HepG2 (cell line): ENCODE results near the gene PPP1R12C. TPM values are rescaled to one million over a fixed set of nuclear protein-coding genes. Genes with fewer than 3 reads are reported as not detected.

ENCODE experiments used
- KDM2A ChIP-seq: sonication (generic); formaldehyde crosslinking; IDR thresholded peaks from 2 replicates; pipeline ENCODE4 v1.4.0; 2020; ENCODE audit warnings: low read depth, missing genetic modification reagents, borderline replicate concordance
- NFKB2 ChIP-seq: sonication (generic); formaldehyde crosslinking; IDR thresholded peaks from 2 replicates; pipeline ENCODE4 v1.4.0; 2020; ENCODE audit warnings: missing genetic modification reagents, borderline replicate concordance
- SMAD3 ChIP-seq: sonication (generic); formaldehyde crosslinking; IDR thresholded peaks from 2 replicates; pipeline ENCODE4 v1.4.0; 2020; ENCODE audit warnings: missing genetic modification reagents
- SP1 ChIP-seq, 2 experiments: fragments of 450-650 bp in 1 of 2; sonication (generic) in 1 of 2; formaldehyde crosslinking in 1 of 2; IDR thresholded peaks; 2 replicates each; pipeline versions ENCODE4 v1.4.0 to v1.6.1; 2016 to 2020; ENCODE audit warnings: missing genetic modification reagents in 1 of 2
- SUZ12 ChIP-seq: fragments of 150-350 bp; IDR thresholded peaks from 2 replicates; pipeline ENCODE4 v1.6.1; 2014; ENCODE audit warnings: low read depth, low read length
- XBP1 ChIP-seq: sonication (generic); formaldehyde crosslinking; IDR thresholded peaks from 2 replicates; pipeline ENCODE4 v1.5.0; 2020; ENCODE audit warnings: missing genetic modification reagents
- ZBTB7B ChIP-seq: sonication (generic); formaldehyde crosslinking; IDR thresholded peaks from 2 replicates; pipeline ENCODE4 v1.4.0; 2020; ENCODE audit warnings: missing genetic modification reagents
- ZNF543 ChIP-seq: sonication (generic); formaldehyde crosslinking; IDR thresholded peaks from 2 replicates; pipeline ENCODE4 v1.4.0; 2020; ENCODE audit warnings: mild to moderate bottlenecking, missing genetic modification reagents
- ZNF816 ChIP-seq: sonication (generic); formaldehyde crosslinking; IDR thresholded peaks from 2 replicates; pipeline ENCODE4 v1.8.0; 2022; ENCODE audit warnings: missing genetic modification reagents, mild to moderate bottlenecking, borderline replicate concordance
- polyA plus RNA-seq, 8 experiments: library from polyadenylated mRNA; depleted of rRNA in 3 of 8; stranded (reverse) in 7 of 8; unstranded in 1 of 8; fragments of >200 nt; fragmentation: Illumina TruSeq in 4 of 8; extraction: Trizol in 4 of 8; gene quantifications; 2 replicates each; pipeline versions ENCODE4 v1.2.1 to v1.2.3, GENCODE V29; 2011 to 2016; ENCODE audit warnings: low read depth in 4 of 8, missing spikeins in 1 of 8, mixed read lengths in 1 of 8; ENCODE audit not compliant: insufficient read depth in 1 of 8
- total RNA-seq, 5 experiments: library from RNA; depleted of rRNA; stranded (reverse); fragments of >200 nt; fragmentation: Illumina TruSeq; extraction: Trizol; gene quantifications; 2 replicates each; pipeline ENCODE4 v1.2.3, GENCODE V29; 2016; ENCODE audit warnings: low read depth in 1 of 5
- TF ChIP-seq, protein P1 (sequence below): sonication (generic); formaldehyde crosslinking; IDR thresholded peaks from 2 replicates; pipeline ENCODE4 v1.8.0; 2022; ENCODE audit warnings: missing genetic modification reagents, low read depth, mild to moderate bottlenecking, borderline replicate concordance
- TF ChIP-seq, protein P2 (sequence below): sonication (generic); formaldehyde crosslinking; IDR thresholded peaks from 2 replicates; pipeline ENCODE4 v1.4.0; 2020; ENCODE audit warnings: missing genetic modification reagents
- TF ChIP-seq, protein P3 (sequence below): IDR thresholded peaks from 2 replicates; pipeline ENCODE4 v1.6.1; 2016; ENCODE audit warnings: missing compliant biosample characterization, missing genetic modification reagents, borderline replicate concordance
- TF ChIP-seq, protein P4 (sequence below): sonication (generic); formaldehyde crosslinking; conservative IDR thresholded peaks from 2 replicates; pipeline ENCODE4 v1.4.0; 2020; ENCODE audit warnings: missing genetic modification reagents
- TF ChIP-seq, protein P5 (sequence below): sonication (generic); formaldehyde crosslinking; IDR thresholded peaks from 2 replicates; pipeline ENCODE4 v1.4.0; 2020; ENCODE audit warnings: missing genetic modification reagents
- TF ChIP-seq, protein P6 (sequence below): sonication (generic); formaldehyde crosslinking; IDR thresholded peaks from 2 replicates; pipeline ENCODE4 v1.4.0; 2020; ENCODE audit warnings: mild to moderate bottlenecking, missing genetic modification reagents
- TF ChIP-seq, protein P7 (sequence below): sonication (generic); formaldehyde crosslinking; IDR thresholded peaks from 2 replicates; pipeline ENCODE4 v1.4.0; 2020; ENCODE audit warnings: missing genetic modification reagents

The PPP1R12C gene
- total and polyA plus RNA-seq, 2 of the 13 experiments (the other 11 are each of a cell fraction or from before 2014, with no cell fraction given): 29.7 to 30.3 TPM

DNA sequence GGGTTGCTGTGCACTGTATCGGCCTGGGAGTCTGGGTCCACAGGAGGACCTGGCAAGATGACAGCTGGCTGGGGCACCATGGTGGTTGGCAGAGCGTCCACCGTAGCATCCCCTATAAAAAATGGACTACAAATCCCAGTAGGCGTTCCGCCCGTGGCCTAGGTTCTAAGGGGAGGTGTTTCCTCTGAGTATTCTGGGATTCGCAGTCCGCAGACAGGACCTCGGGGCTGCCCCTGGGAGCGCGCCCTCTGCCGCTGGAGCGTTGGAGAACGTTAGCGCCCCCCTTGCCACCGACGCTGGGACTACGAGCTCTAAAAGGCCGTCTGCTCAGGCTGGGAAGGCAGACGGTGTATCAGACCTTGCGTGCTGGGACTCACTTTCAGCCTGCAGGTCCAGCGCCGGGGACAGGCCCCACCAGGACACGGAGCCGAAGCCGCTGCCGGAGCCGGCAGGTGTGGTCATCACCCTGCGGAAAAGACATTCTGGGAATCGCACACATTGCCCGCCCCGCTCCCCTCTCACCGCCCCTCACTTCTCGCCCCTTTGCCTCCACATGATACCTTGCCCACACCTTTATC, 48.6 kb upstream of the PPP1R12C start (continued):
- no peak for TF ChIP-seq ZNF543 (CRISPR knock-in tag)
- TF ChIP-seq, protein P1, sequence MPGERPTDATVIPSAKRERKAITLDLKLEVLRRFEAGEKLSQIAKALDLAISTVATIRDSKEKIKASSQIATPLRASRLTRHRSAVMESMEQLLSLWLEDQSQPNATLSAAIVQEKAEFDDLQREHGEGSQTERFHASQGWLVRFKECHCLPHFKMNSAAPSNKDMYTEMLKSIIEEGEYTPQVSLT (CRISPR knock-in tag): no peak
- no peak for TF ChIP-seq XBP1 (CRISPR knock-in tag)
- TF ChIP-seq, protein P2, sequence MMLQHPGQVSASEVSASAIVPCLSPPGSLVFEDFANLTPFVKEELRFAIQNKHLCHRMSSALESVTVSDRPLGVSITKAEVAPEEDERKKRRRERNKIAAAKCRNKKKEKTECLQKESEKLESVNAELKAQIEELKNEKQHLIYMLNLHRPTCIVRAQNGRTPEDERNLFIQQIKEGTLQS (CRISPR knock-in tag): no peak
- TF ChIP-seq, protein P3, sequence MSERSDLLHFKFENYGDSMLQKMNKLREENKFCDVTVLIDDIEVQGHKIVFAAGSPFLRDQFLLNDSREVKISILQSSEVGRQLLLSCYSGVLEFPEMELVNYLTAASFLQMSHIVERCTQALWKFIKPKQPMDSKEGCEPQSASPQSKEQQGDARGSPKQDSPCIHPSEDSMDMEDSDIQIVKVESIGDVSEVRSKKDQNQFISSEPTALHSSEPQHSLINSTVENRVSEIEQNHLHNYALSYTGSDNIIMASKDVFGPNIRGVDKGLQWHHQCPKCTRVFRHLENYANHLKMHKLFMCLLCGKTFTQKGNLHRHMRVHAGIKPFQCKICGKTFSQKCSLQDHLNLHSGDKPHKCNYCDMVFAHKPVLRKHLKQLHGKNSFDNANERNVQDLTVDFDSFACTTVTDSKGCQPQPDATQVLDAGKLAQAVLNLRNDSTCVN (CRISPR knock-in tag): no peak
- no peak for TF ChIP-seq SP1 (IDR thresholded peaks at IDR 0.05)
- peak; percentile 55; the same call in 1 of the 2 replicates for TF ChIP-seq SP1 (CRISPR knock-in tag; IDR thresholded peaks at IDR 0.05)
- TF ChIP-seq ZBTB7B (CRISPR knock-in tag): peak; percentile 76
- no peak for TF ChIP-seq NFKB2
- TF ChIP-seq KDM2A (CRISPR knock-in tag): peak; percentile 80
- peak; percentile 59 for TF ChIP-seq SMAD3 (CRISPR knock-in tag)
- TF ChIP-seq, protein P4, sequence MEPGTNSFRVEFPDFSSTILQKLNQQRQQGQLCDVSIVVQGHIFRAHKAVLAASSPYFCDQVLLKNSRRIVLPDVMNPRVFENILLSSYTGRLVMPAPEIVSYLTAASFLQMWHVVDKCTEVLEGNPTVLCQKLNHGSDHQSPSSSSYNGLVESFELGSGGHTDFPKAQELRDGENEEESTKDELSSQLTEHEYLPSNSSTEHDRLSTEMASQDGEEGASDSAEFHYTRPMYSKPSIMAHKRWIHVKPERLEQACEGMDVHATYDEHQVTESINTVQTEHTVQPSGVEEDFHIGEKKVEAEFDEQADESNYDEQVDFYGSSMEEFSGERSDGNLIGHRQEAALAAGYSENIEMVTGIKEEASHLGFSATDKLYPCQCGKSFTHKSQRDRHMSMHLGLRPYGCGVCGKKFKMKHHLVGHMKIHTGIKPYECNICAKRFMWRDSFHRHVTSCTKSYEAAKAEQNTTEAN: 0 out of 2 replicates have a peak, but pooled peaks have one; percentile 33
- TF ChIP-seq ZNF816 (CRISPR knock-in tag): no peak
- TF ChIP-seq, protein P5, sequence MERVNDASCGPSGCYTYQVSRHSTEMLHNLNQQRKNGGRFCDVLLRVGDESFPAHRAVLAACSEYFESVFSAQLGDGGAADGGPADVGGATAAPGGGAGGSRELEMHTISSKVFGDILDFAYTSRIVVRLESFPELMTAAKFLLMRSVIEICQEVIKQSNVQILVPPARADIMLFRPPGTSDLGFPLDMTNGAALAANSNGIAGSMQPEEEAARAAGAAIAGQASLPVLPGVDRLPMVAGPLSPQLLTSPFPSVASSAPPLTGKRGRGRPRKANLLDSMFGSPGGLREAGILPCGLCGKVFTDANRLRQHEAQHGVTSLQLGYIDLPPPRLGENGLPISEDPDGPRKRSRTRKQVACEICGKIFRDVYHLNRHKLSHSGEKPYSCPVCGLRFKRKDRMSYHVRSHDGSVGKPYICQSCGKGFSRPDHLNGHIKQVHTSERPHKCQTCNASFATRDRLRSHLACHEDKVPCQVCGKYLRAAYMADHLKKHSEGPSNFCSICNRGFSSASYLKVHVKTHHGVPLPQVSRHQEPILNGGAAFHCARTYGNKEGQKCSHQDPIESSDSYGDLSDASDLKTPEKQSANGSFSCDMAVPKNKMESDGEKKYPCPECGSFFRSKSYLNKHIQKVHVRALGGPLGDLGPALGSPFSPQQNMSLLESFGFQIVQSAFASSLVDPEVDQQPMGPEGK (CRISPR knock-in tag): 0 out of 2 replicates have a peak, but pooled peaks have one; percentile 15
- TF ChIP-seq, protein P6, sequence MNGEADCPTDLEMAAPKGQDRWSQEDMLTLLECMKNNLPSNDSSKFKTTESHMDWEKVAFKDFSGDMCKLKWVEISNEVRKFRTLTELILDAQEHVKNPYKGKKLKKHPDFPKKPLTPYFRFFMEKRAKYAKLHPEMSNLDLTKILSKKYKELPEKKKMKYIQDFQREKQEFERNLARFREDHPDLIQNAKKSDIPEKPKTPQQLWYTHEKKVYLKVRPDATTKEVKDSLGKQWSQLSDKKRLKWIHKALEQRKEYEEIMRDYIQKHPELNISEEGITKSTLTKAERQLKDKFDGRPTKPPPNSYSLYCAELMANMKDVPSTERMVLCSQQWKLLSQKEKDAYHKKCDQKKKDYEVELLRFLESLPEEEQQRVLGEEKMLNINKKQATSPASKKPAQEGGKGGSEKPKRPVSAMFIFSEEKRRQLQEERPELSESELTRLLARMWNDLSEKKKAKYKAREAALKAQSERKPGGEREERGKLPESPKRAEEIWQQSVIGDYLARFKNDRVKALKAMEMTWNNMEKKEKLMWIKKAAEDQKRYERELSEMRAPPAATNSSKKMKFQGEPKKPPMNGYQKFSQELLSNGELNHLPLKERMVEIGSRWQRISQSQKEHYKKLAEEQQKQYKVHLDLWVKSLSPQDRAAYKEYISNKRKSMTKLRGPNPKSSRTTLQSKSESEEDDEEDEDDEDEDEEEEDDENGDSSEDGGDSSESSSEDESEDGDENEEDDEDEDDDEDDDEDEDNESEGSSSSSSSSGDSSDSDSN (CRISPR knock-in tag): no peak; the same call in 1 of the 2 replicates
- peak; percentile 85 for TF ChIP-seq SUZ12
- TF ChIP-seq, protein P7, sequence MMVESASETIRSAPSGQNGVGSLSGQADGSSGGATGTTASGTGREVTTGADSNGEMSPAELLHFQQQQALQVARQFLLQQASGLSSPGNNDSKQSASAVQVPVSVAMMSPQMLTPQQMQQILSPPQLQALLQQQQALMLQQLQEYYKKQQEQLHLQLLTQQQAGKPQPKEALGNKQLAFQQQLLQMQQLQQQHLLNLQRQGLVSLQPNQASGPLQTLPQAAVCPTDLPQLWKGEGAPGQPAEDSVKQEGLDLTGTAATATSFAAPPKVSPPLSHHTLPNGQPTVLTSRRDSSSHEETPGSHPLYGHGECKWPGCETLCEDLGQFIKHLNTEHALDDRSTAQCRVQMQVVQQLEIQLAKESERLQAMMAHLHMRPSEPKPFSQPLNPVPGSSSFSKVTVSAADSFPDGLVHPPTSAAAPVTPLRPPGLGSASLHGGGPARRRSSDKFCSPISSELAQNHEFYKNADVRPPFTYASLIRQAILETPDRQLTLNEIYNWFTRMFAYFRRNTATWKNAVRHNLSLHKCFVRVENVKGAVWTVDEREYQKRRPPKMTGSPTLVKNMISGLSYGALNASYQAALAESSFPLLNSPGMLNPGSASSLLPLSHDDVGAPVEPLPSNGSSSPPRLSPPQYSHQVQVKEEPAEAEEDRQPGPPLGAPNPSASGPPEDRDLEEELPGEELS (CRISPR knock-in tag): 0 out of 2 replicates have a peak, but pooled peaks have one; percentile 33
